GM23338 (cell line): ENCODE results near the gene DSG3. TPM values are rescaled to one million over a fixed set of nuclear protein-coding genes. Genes with fewer than 3 reads are reported as not detected.

Experiments used
- ATAC-seq: fragments of 200-7000 bp; cut with Tn5 transposase; 3 replicates; pipeline ENCODE4 v1.9.1; 2020
- DNase-seq: peaks from one replicate; pipeline ENCODE4 v3.0.0-alpha.2; 2015; ENCODE audit warnings: low spot score
- H2AFZ ChIP-seq: fragments of 200-600 bp; sonication (generic); 2 replicates; pipeline ENCODE4 v1.8.0; 2016; ENCODE audit warnings: antibody characterized with exemption, mild to moderate bottlenecking, moderate library complexity
- H3F3A ChIP-seq: fragments of 200-600 bp; sonication (generic); replicated peaks from 2 replicates; pipeline ENCODE4 v1.8.0; 2017; ENCODE audit warnings: antibody characterized with exemption, mixed run types, low read depth
- H3K27ac ChIP-seq: fragments of 200-600 bp; sonication (generic); 2 replicates; pipeline ENCODE4 v1.6.1; 2016; ENCODE audit warnings: low read depth
- H3K27me3 ChIP-seq: fragments of 200-600 bp; sonication (generic); 2 replicates; pipeline ENCODE4 v1.8.0; 2016; ENCODE audit warnings: mild to moderate bottlenecking, mixed run types, moderate library complexity; ENCODE audit not compliant: insufficient read depth
- H3K36me3 ChIP-seq: fragments of 200-600 bp; sonication (generic); 2 replicates; pipeline ENCODE4 v1.8.0; 2016; ENCODE audit warnings: mild to moderate bottlenecking; ENCODE audit not compliant: insufficient read depth
- H3K4me1 ChIP-seq: fragments of 200-600 bp; sonication (generic); 2 replicates; pipeline ENCODE4 v1.8.0; 2016; ENCODE audit warnings: mild to moderate bottlenecking, moderate library complexity; ENCODE audit not compliant: insufficient read depth
- H3K4me2 ChIP-seq: fragments of 200-600 bp; sonication (generic); 2 replicates; pipeline ENCODE4 v1.7.1; 2017; ENCODE audit warnings: mixed run types
- H3K4me3 ChIP-seq: fragments of 200-600 bp; sonication (generic); 2 replicates; pipeline ENCODE4 v1.6.1; 2016; ENCODE audit warnings: mixed run types
- H3K79me2 ChIP-seq: fragments of 200-600 bp; sonication (generic); replicated peaks from 2 replicates; pipeline ENCODE4 v1.8.0; 2017; ENCODE audit warnings: mild to moderate bottlenecking; ENCODE audit not compliant: insufficient read depth
- H3K9me2 ChIP-seq: fragments of 200-600 bp; sonication (generic); 2 replicates; pipeline ENCODE4 v1.8.0; 2017; ENCODE audit not compliant: insufficient read depth
- H4K20me1 ChIP-seq: fragments of 200-600 bp; sonication (generic); replicated peaks from 2 replicates; pipeline ENCODE4 v1.8.0; 2017; ENCODE audit warnings: mild to moderate bottlenecking; ENCODE audit not compliant: insufficient read depth
- H3K27ac Mint-ChIP-seq: 2 replicates; pipeline ENCODE4 v1.8.0; 2020; ENCODE audit warnings: inconsistent platforms, mild to moderate bottlenecking, moderate library complexity, mixed read lengths
- H3K27me3 Mint-ChIP-seq: 3 replicates; pipeline ENCODE4 v1.8.0; 2022; ENCODE audit warnings: low read depth, mild to moderate bottlenecking, moderate library complexity, mixed read lengths, inconsistent platforms; ENCODE audit not compliant: insufficient read depth, poor library complexity
- H3K36me3 Mint-ChIP-seq: 3 replicates; pipeline ENCODE4 v1.8.0; 2021; ENCODE audit warnings: low read depth, mild to moderate bottlenecking, inconsistent platforms, moderate library complexity, mixed read lengths
- H3K4me1 Mint-ChIP-seq: 3 replicates; pipeline ENCODE4 v1.8.0; 2020; ENCODE audit warnings: mild to moderate bottlenecking, inconsistent platforms, mixed read lengths
- H3K4me3 Mint-ChIP-seq: 3 replicates; pipeline ENCODE4 v1.8.0; 2021; ENCODE audit warnings: moderate library complexity, mild to moderate bottlenecking, inconsistent platforms, mixed read lengths
- H3K9me3 Mint-ChIP-seq: 3 replicates; pipeline ENCODE4 v1.8.0; 2020; ENCODE audit warnings: moderate library complexity, mild to moderate bottlenecking, inconsistent platforms, mixed read lengths
- JUNB ChIP-seq: IDR thresholded peaks from one replicate; pipeline ENCODE4 v1.6.1; 2016; ENCODE audit warnings: antibody characterized with exemption; ENCODE audit not compliant: unreplicated experiment
- NANOG ChIP-seq: IDR thresholded peaks from 2 replicates; pipeline ENCODE4 v1.6.1; 2016; ENCODE audit warnings: antibody characterized with exemption, borderline replicate concordance
- POLR2AphosphoS5 ChIP-seq: IDR thresholded peaks from 2 replicates; pipeline ENCODE4 v1.6.1; 2016; ENCODE audit warnings: antibody characterized with exemption, low read depth
- REST ChIP-seq: IDR thresholded peaks from one replicate; pipeline ENCODE4 v1.6.1; 2018; ENCODE audit warnings: antibody characterized with exemption; ENCODE audit not compliant: unreplicated experiment
- ZNF331 ChIP-seq: fragments of 250-450 bp; sonication (Bioruptor Pico); IDR thresholded peaks from 2 replicates; pipeline ENCODE4 v1.5.0; 2020; ENCODE audit warnings: low read depth, mild to moderate bottlenecking, moderate library complexity
- ZNF462 ChIP-seq: fragments of 250-450 bp; sonication (Bioruptor Pico); IDR thresholded peaks from 2 replicates; pipeline ENCODE4 v1.5.0; 2020; ENCODE audit warnings: mild to moderate bottlenecking, moderate library complexity
- polyA plus RNA-seq: library from polyadenylated mRNA; unstranded; fragments of >200 nt; fragmentation: Nextera tagmentation; extraction: Ambion mirVana; gene quantifications from 2 replicates; pipeline ENCODE4 v1.2.1, GENCODE V29; 2016
- total RNA-seq: library from RNA; depleted of rRNA; stranded (reverse); fragments of >200 nt; shearing (Covaris generic); gene quantifications from 2 replicates; pipeline ENCODE4 v1.2.3, GENCODE V29; 2014

The DSG3 gene
- total and polyA plus RNA-seq, 2 experiments from 2014 or later: 0.05 to 0.24 TPM

GRCh38 chr18:31419457-31419932 lies 28.0 kb upstream of the DSG3 start:
- peak overlapping the region; percentile 72 for H2AFZ ChIP-seq

GRCh38 chr18:31420032-31420431 lies 27.5 kb upstream of the DSG3 start:
- H3K79me2 ChIP-seq: no peaks in the 10 kb centered on the region
- H3K4me3 ChIP-seq: no peak overlapping the region
- H4K20me1 ChIP-seq: no peaks in the 10 kb centered on the region
- H3K27me3 Mint-ChIP-seq: no peaks in the 10 kb centered on the region
- H3K9me3 Mint-ChIP-seq: no peaks in the 10 kb centered on the region
- no peak overlapping the region for H3K4me3 Mint-ChIP-seq
- no peaks in the 10 kb centered on the region for H3K9me2 ChIP-seq
- no peaks in the 10 kb centered on the region for H3K4me1 ChIP-seq
- H3K36me3 Mint-ChIP-seq: no peaks in the 10 kb centered on the region
- peak overlapping the region; percentile 33 for H2AFZ ChIP-seq
- no peaks in the 10 kb centered on the region for H3F3A ChIP-seq
- no peak for ATAC-seq
- no peak for TF ChIP-seq ZNF331 (CRISPR knock-in tag)
- H3K36me3 ChIP-seq: no peaks in the 10 kb centered on the region
- H3K27me3 ChIP-seq: no peaks in the 10 kb centered on the region
- H3K27ac Mint-ChIP-seq: no peak overlapping the region
- H3K4me1 Mint-ChIP-seq: peaks cover 5% of the 10 kb centered on the region; the same call in 1 of the 3 replicates
- H3K4me2 ChIP-seq: no peak overlapping the region
- DNase-seq: no peak
- H3K27ac ChIP-seq: no peak overlapping the region

More at GRCh38 chr18:31419457-31419932, 28.0 kb upstream of the DSG3 start:
- Histone ChIP-seq H3K4me1 (no peaks in the 10 kb centered on the region), H3K4me3 (no peak overlapping the region), H3K27me3 (no peaks in the 10 kb centered on the region), H3F3A (no peaks in the 10 kb centered on the region), H3K27ac (no peak overlapping the region), H3K79me2 (no peaks in the 10 kb centered on the region), H3K9me2 (no peaks in the 10 kb centered on the region), H3K4me2 (no peak overlapping the region), H4K20me1 (no peaks in the 10 kb centered on the region), H3K36me3 (no peaks in the 10 kb centered on the region)
- Mint-ChIP-seq H3K4me3 (no peak overlapping the region), H3K4me1 (peaks cover 5% of the 10 kb centered on the region; the same call in 1 of the 3 replicates), H3K27ac (no peak overlapping the region), H3K27me3 (no peaks in the 10 kb centered on the region), H3K36me3 (no peaks in the 10 kb centered on the region), H3K9me3 (no peaks in the 10 kb centered on the region)
- DNase-seq: no peak
- no peak for TF ChIP-seq JUNB
- ATAC-seq: no peak

- Histone ChIP-seq H3K36me3 (no peaks in the 10 kb centered on the region), H2AFZ (no peak overlapping the region), H3K27me3 (no peaks in the 10 kb centered on the region), H3K27ac (no peak overlapping the region), H3K4me3 (no peak overlapping the region), H3K79me2 (no peaks in the 10 kb centered on the region), H3K4me1 (no peaks in the 10 kb centered on the region), H4K20me1 (no peaks in the 10 kb centered on the region), H3K4me2 (no peak overlapping the region), H3K9me2 (no peaks in the 10 kb centered on the region), H3F3A (no peaks in the 10 kb centered on the region)
- Mint-ChIP-seq H3K36me3 (no peaks in the 10 kb centered on the region), H3K27me3 (no peaks in the 10 kb centered on the region), H3K4me3 (no peak overlapping the region), H3K27ac (no peak overlapping the region), H3K4me1 (peaks cover 5% of the 10 kb centered on the region; the same call in 1 of the 3 replicates), H3K9me3 (no peaks in the 10 kb centered on the region)
- ATAC-seq (no peak), DNase-seq (no peak)
- no peak for TF ChIP-seq POLR2AphosphoS5
- no peak for TF ChIP-seq ZNF331 (CRISPR knock-in tag)
- no peak for TF ChIP-seq ZNF462
- TF ChIP-seq REST: no peak
- no peak for TF ChIP-seq NANOG
Measured at GRCh38 chr18:31420524-31420923, 27.0 kb upstream of the DSG3 start.
